Activated T-helper 17 cell treated with anti-CD3 and anti-CD28 coated beads, Interleukin-2, amount 50 U/mL, for 72 hours (primary cell): ENCODE measurements around the gene ZNF485. TPM values are rescaled to one million over a fixed set of nuclear protein-coding genes. Genes with fewer than 3 reads are reported as not detected.
"Not testable (repeated sequence)": the region's sequence is repeated elsewhere in the genome, so short reads cannot be mapped to it uniquely, and the experiment has no call there.

Experiments
- ATAC-seq: fragments of 150-1000 bp; cut with Tn5 transposase; replicated peaks from 2 replicates; pipeline ENCODE4 v1.10.0; 2021; ENCODE audit warnings: mild to moderate bottlenecking, moderate library complexity
- H3K27ac Mint-ChIP-seq: one replicate; pipeline ENCODE4 v1.8.0; 2022; ENCODE audit warnings: mixed read lengths
- H3K27me3 Mint-ChIP-seq: one replicate; pipeline ENCODE4 v1.8.0; 2022; ENCODE audit warnings: mixed read lengths
- H3K36me3 Mint-ChIP-seq: one replicate; pipeline ENCODE4 v1.8.0; 2022; ENCODE audit warnings: low read depth, mild to moderate bottlenecking, mixed read lengths
- H3K4me1 Mint-ChIP-seq: one replicate; pipeline ENCODE4 v1.8.0; 2022; ENCODE audit warnings: mixed read lengths
- H3K4me3 Mint-ChIP-seq: one replicate; pipeline ENCODE4 v1.8.0; 2022; ENCODE audit warnings: mild to moderate bottlenecking, mixed read lengths
- H3K9me3 Mint-ChIP-seq: one replicate; pipeline ENCODE4 v1.8.0; 2022; ENCODE audit warnings: mixed read lengths
- total RNA-seq, 2 donors: library from RNA; stranded (reverse); gene quantifications; one replicate each; pipeline ENCODE4 v1.2.3, GENCODE V29; 2022

ZNF485 gene
- total RNA-seq, 2 donors from 2014 or later = 3.8 to 4.3 TPM

GRCh38 chr10:43591303-43591904, 14.8 kb upstream of the ZNF485 start:
- Mint-ChIP-seq H3K9me3 (peaks cover 7% of the 10 kb centered on the region), H3K36me3 (no peaks in the 10 kb centered on the region), H3K27me3 (peaks cover 8% of the 10 kb centered on the region), H3K4me3 (no peak overlapping the region), H3K27ac (no peak overlapping the region), H3K4me1 (peaks cover 18% of the 10 kb centered on the region)
- no peak for ATAC-seq

- H3K9me3 Mint-ChIP-seq = peaks cover 7% of the 10 kb centered on the region
- H3K27ac Mint-ChIP-seq = peak overlapping the region; percentile 18
Observed at GRCh38 chr10:43594944-43595589, 11.2 kb upstream of the ZNF485 start.

GRCh38 chr10:43595739-43596298, 10.4 kb upstream of the ZNF485 start:
- Mint-ChIP-seq H3K27ac (peak overlapping the region; percentile 18), H3K4me1 (peaks cover 21% of the 10 kb centered on the region), H3K9me3 (peaks cover 7% of the 10 kb centered on the region), H3K36me3 (no peaks in the 10 kb centered on the region), H3K4me3 (peak overlapping the region; percentile 61), H3K27me3 (peaks cover 5% of the 10 kb centered on the region)
- peak; percentile 89 for ATAC-seq

More at GRCh38 chr10:43594944-43595589, 11.2 kb upstream of the ZNF485 start:
- Mint-ChIP-seq H3K4me3 (peak overlapping the region; percentile 61), H3K36me3 (no peaks in the 10 kb centered on the region), H3K27me3 (peaks cover 5% of the 10 kb centered on the region), H3K4me1 (peaks cover 21% of the 10 kb centered on the region)
- peak; percentile 75 for ATAC-seq

GRCh38 chr10:43596546-43596945, 9.7 kb upstream of the ZNF485 start:
- peaks cover 21% of the 10 kb centered on the region for H3K4me1 Mint-ChIP-seq
- no peak overlapping the region for H3K27ac Mint-ChIP-seq
- H3K9me3 Mint-ChIP-seq = peaks cover 7% of the 10 kb centered on the region
- H3K4me3 Mint-ChIP-seq = no peak overlapping the region
- H3K27me3 Mint-ChIP-seq = peaks cover 5% of the 10 kb centered on the region
- ATAC-seq = no peak
- H3K36me3 Mint-ChIP-seq = no peaks in the 10 kb centered on the region

GRCh38 chr10:43598446-43598845, 7.8 kb upstream of the ZNF485 start:
- no peak for ATAC-seq
- Mint-ChIP-seq H3K9me3 (peaks cover 4% of the 10 kb centered on the region), H3K4me1 (peaks cover 21% of the 10 kb centered on the region), H3K27ac (no peak overlapping the region), H3K36me3 (no peaks in the 10 kb centered on the region), H3K4me3 (no peak overlapping the region), H3K27me3 (peaks cover 5% of the 10 kb centered on the region)

- Mint-ChIP-seq H3K27ac (no peak overlapping the region), H3K36me3 (no peaks in the 10 kb centered on the region), H3K4me1 (peaks cover 21% of the 10 kb centered on the region), H3K4me3 (no peak overlapping the region), H3K27me3 (peaks cover under 1% of the 10 kb centered on the region), H3K9me3 (no peaks in the 10 kb centered on the region)
- ATAC-seq = no peak
Observed at GRCh38 chr10:43599333-43599732, 6.9 kb upstream of the ZNF485 start.

GRCh38 chr10:43601576-43601975, 4.7 kb upstream of the ZNF485 start:
- ATAC-seq, H3K9me3 Mint-ChIP-seq: not testable (repeated sequence)

GRCh38 chr10:43605850-43606322, 352 bp upstream of the ZNF485 start:
- peaks cover 4% of the 10 kb centered on the region for H3K9me3 Mint-ChIP-seq
- ATAC-seq = peak; percentile 31
- H3K27ac Mint-ChIP-seq = no peak overlapping the region
- peaks cover 27% of the 10 kb centered on the region for H3K4me1 Mint-ChIP-seq
- H3K27me3 Mint-ChIP-seq = no peaks in the 10 kb centered on the region
- peak overlapping the region; percentile 88 for H3K4me3 Mint-ChIP-seq
- H3K36me3 Mint-ChIP-seq = peaks cover 31% of the 10 kb centered on the region

More at GRCh38 chr10:43601576-43601975, 4.7 kb upstream of the ZNF485 start:
- H3K4me1 Mint-ChIP-seq, H3K27ac Mint-ChIP-seq, H3K27me3 Mint-ChIP-seq, H3K4me3 Mint-ChIP-seq, H3K36me3 Mint-ChIP-seq: not testable (repeated sequence)

- Mint-ChIP-seq H3K27ac (peak overlapping the region; percentile 43), H3K9me3 (peaks cover 4% of the 10 kb centered on the region), H3K4me3 (peak overlapping the region; percentile 88), H3K4me1 (peaks cover 27% of the 10 kb centered on the region), H3K27me3 (no peaks in the 10 kb centered on the region), H3K36me3 (peaks cover 38% of the 10 kb centered on the region)
- ATAC-seq = no peak
Observed at GRCh38 chr10:43607199-43607573, 948 bp downstream of the ZNF485 start.

- Mint-ChIP-seq H3K36me3 (peaks cover 73% of the 10 kb centered on the region), H3K4me1 (peaks cover 27% of the 10 kb centered on the region), H3K9me3 (peaks cover 4% of the 10 kb centered on the region), H3K4me3 (no peak overlapping the region), H3K27ac (no peak overlapping the region), H3K27me3 (no peaks in the 10 kb centered on the region)
- no peak for ATAC-seq
Observed at GRCh38 chr10:43610636-43611035, 4.4 kb downstream of the ZNF485 start.

- H3K27me3 Mint-ChIP-seq = no peaks in the 10 kb centered on the region
- peaks cover 17% of the 10 kb centered on the region for H3K9me3 Mint-ChIP-seq
- no peak overlapping the region for H3K4me3 Mint-ChIP-seq
- no peak overlapping the region for H3K27ac Mint-ChIP-seq
- H3K4me1 Mint-ChIP-seq = no peaks in the 10 kb centered on the region
- ATAC-seq = no peak
- H3K36me3 Mint-ChIP-seq = peaks cover 61% of the 10 kb centered on the region
Observed at GRCh38 chr10:43616697-43617370, 10.6 kb downstream of the ZNF485 start.

- no peak for ATAC-seq
- Mint-ChIP-seq H3K4me3 (no peak overlapping the region), H3K36me3 (peaks cover 35% of the 10 kb centered on the region), H3K27me3 (no peaks in the 10 kb centered on the region), H3K9me3 (peaks cover 22% of the 10 kb centered on the region), H3K4me1 (peaks cover 8% of the 10 kb centered on the region), H3K27ac (no peak overlapping the region)
Observed at GRCh38 chr10:43619368-43619767, 13.1 kb downstream of the ZNF485 start.

GRCh38 chr10:43622038-43622437, 15.8 kb downstream of the ZNF485 start:
- Mint-ChIP-seq H3K27me3 (no peaks in the 10 kb centered on the region), H3K36me3 (peaks cover 9% of the 10 kb centered on the region), H3K9me3 (peaks cover 8% of the 10 kb centered on the region), H3K27ac (no peak overlapping the region), H3K4me3 (no peak overlapping the region), H3K4me1 (peaks cover 8% of the 10 kb centered on the region)
- ATAC-seq = no peak

- peak overlapping the region; percentile 67 for H3K4me3 Mint-ChIP-seq
- H3K27ac Mint-ChIP-seq = peak overlapping the region; percentile 57
- H3K27me3 Mint-ChIP-seq = no peaks in the 10 kb centered on the region
- H3K4me1 Mint-ChIP-seq = peaks cover 8% of the 10 kb centered on the region
- H3K36me3 Mint-ChIP-seq = no peaks in the 10 kb centered on the region
- ATAC-seq = peak; percentile 31
- peaks cover 8% of the 10 kb centered on the region for H3K9me3 Mint-ChIP-seq
Observed at GRCh38 chr10:43623351-43623750, 17.1 kb downstream of the ZNF485 start.
